ENCODE results near the gene MBNL1. TPM values are rescaled to one million over a fixed set of nuclear protein-coding genes. Genes with fewer than 3 reads are reported as not detected.

The MBNL1 gene
- polyA plus RNA-seq, 1 donor (not counting 4 experiments of a cell fraction or from before 2014, with no cell fraction given) = 58.3 TPM

- no peak for FAIRE-seq
- Histone ChIP-seq H3K4me1 (ENCODE audit: control insufficient read depth, extremely low read depth, insufficient read depth, low read length) (peaks cover 6% of the 10 kb centered on the region), H3K9ac (ENCODE audit: control insufficient read depth, extremely low read depth, insufficient read depth, low read length) (no peak overlapping the region), H3K4me2 (ENCODE audit: control insufficient read depth, extremely low read depth, insufficient read depth, low read depth, low read length) (no peak overlapping the region), H4K20me1 (ENCODE audit: control insufficient read depth, extremely low read depth, insufficient read depth, low read length) (no peaks in the 10 kb centered on the region), H3K79me2 (ENCODE audit: control insufficient read depth, insufficient read depth, low read length) (no peaks in the 10 kb centered on the region), H3K27me3 (ENCODE audit: control insufficient read depth, extremely low read depth, insufficient read depth, low read length) (no peaks in the 10 kb centered on the region), H2AFZ (ENCODE audit: control insufficient read depth, low read length) (no peak overlapping the region), H3K9me1 (ENCODE audit: control insufficient read depth, extremely low read depth, insufficient read depth, low read length) (no peaks in the 10 kb centered on the region), H3K4me3 (ENCODE audit: control insufficient read depth in 2 of 3, extremely low read depth in 1 of 3, insufficient read depth in 2 of 3, low read depth in 1 of 3, low read length in 3 of 3) (no peak overlapping the region), H3K27ac (ENCODE audit: control insufficient read depth, insufficient read depth, low read length) (no peak overlapping the region), H3K9me3 (ENCODE audit: control insufficient read depth, low read depth, low read length) (no peaks in the 10 kb centered on the region), H3K36me3 (ENCODE audit: control insufficient read depth in 2 of 2, extremely low read depth in 1 of 2, insufficient read depth in 2 of 2, low read length in 2 of 2) (no peaks in the 10 kb centered on the region)
- dilution Hi-C loops (cut with MboI; ENCODE audit: extremely low pct_ligation_motif_present, low sequenced_read_pairs) = no loop called here
- DNase-seq (ENCODE audit: low read depth, low spot score) = no peak
- TF ChIP-seq CTCF (optimal IDR thresholded peaks at IDR 0.05 in 1 of 3, IDR thresholded peaks at IDR 0.05 in 1 of 3, conservative IDR thresholded peaks at IDR 0.05 in 1 of 3; ENCODE audit: extremely low read depth in 1 of 3, insufficient read depth in 2 of 3, low read length in 3 of 3) = no peak
- no peak for TF ChIP-seq EZH2 (IDR thresholded peaks at IDR 0.05; ENCODE audit: low read length)
Observed at GRCh38 chr3:152245498-152246170, 23.1 kb upstream of the MBNL1 start.

GRCh38 chr3:152251916-152252315 lies 16.8 kb upstream of the MBNL1 start:
- Histone ChIP-seq H3K4me1 (ENCODE audit: control insufficient read depth, extremely low read depth, insufficient read depth, low read length) (no peaks in the 10 kb centered on the region), H3K4me3 (ENCODE audit: control insufficient read depth in 2 of 3, extremely low read depth in 1 of 3, insufficient read depth in 2 of 3, low read depth in 1 of 3, low read length in 3 of 3) (no peak overlapping the region), H3K79me2 (ENCODE audit: control insufficient read depth, insufficient read depth, low read length) (no peaks in the 10 kb centered on the region), H3K9ac (ENCODE audit: control insufficient read depth, extremely low read depth, insufficient read depth, low read length) (no peak overlapping the region), H3K4me2 (ENCODE audit: control insufficient read depth, extremely low read depth, insufficient read depth, low read depth, low read length) (no peak overlapping the region), H3K9me3 (ENCODE audit: control insufficient read depth, low read depth, low read length) (no peaks in the 10 kb centered on the region), H3K27ac (ENCODE audit: control insufficient read depth, insufficient read depth, low read length) (no peak overlapping the region), H4K20me1 (ENCODE audit: control insufficient read depth, extremely low read depth, insufficient read depth, low read length) (no peaks in the 10 kb centered on the region), H2AFZ (ENCODE audit: control insufficient read depth, low read length) (no peak overlapping the region), H3K36me3 (ENCODE audit: control insufficient read depth in 2 of 2, extremely low read depth in 1 of 2, insufficient read depth in 2 of 2, low read length in 2 of 2) (no peaks in the 10 kb centered on the region), H3K27me3 (ENCODE audit: control insufficient read depth, extremely low read depth, insufficient read depth, low read length) (no peaks in the 10 kb centered on the region), H3K9me1 (ENCODE audit: control insufficient read depth, extremely low read depth, insufficient read depth, low read length) (no peaks in the 10 kb centered on the region)
- no peak for TF ChIP-seq CTCF (optimal IDR thresholded peaks at IDR 0.05 in 1 of 3, IDR thresholded peaks at IDR 0.05 in 1 of 3, conservative IDR thresholded peaks at IDR 0.05 in 1 of 3; ENCODE audit: extremely low read depth in 1 of 3, insufficient read depth in 2 of 3, low read length in 3 of 3)
- TF ChIP-seq EZH2 (IDR thresholded peaks at IDR 0.05; ENCODE audit: low read length) = no peak
- no peak for FAIRE-seq
- no peak for DNase-seq (ENCODE audit: low read depth, low spot score)
- dilution Hi-C loops (cut with MboI; ENCODE audit: extremely low pct_ligation_motif_present, low sequenced_read_pairs) = no loop called here
